T-helper 2 cell (primary cell): ENCODE results near the gene OIP5.
"Not testable (repeated sequence)": the region's sequence is repeated elsewhere in the genome, so short reads cannot be mapped to it uniquely, and the experiment has no call there.

Experiments
- DNase-seq, 5 experiments: peaks; one replicate each; pipeline versions ENCODE4 v3.0.0 to v3.0.0-alpha.2; 2012 to 2022
- total RNA-seq, 2 donors: gene quantifications; one replicate each; lab custom pipeline; 2026; lab: John Stamatoyannopoulos, UW

Gene OIP5
- total RNA-seq = 0 to 1.1 reads per million in 2 donors

- DNase-seq = peak; percentile 91 to 100 (median 97)
These were observed at the start of gene OIP5, which contains the start of gene NUSAP1 for GRCh38 chr15:41332194-41333025. OIP5 (minus strand) TSS chr15:41332591; CDS start chr15:41332561, 30 bp downstream. NUSAP1 (plus strand) TSS chr15:41332881; CDS start chr15:41332958, 77 bp downstream.

- DNase-seq = no peak
These were observed 45.6 kb upstream of the OIP5 start for GRCh38 chr15:41377978-41378377.

GRCh38 chr15:41367418-41367817 is 35.0 kb upstream of the OIP5 start:
- DNase-seq = no peak

GRCh38 chr15:41354371-41354770 is 22.0 kb upstream of the OIP5 start:
- no peak for DNase-seq

GRCh38 chr15:41350057-41350717 is 17.8 kb upstream of the OIP5 start:
- no peak for DNase-seq

- no peak for DNase-seq
These were observed 14.8 kb upstream of the OIP5 start for GRCh38 chr15:41347236-41347635.

- no peak for DNase-seq
These were observed 9.1 kb upstream of the OIP5 start for GRCh38 chr15:41341519-41341918.

GRCh38 chr15:41340189-41340695 is 7.9 kb upstream of the OIP5 start:
- no peak for DNase-seq

GRCh38 chr15:41337631-41338522 is 5.5 kb upstream of the OIP5 start:
- DNase-seq = no peak

GRCh38 chr15:41337047-41337446 is 4.7 kb upstream of the OIP5 start:
- DNase-seq = no peak

- peak in 1 of 5 experiments; percentile 76 for DNase-seq
These were observed 4.2 kb upstream of the OIP5 start for GRCh38 chr15:41336549-41336948.

GRCh38 chr15:41334293-41335120 is 2.1 kb upstream of the OIP5 start:
- peak in 1 of 5 experiments; percentile 16 for DNase-seq

GRCh38 chr15:41333026-41333562 is 703 bp upstream of the OIP5 start:
- DNase-seq = peak in 1 of 5 experiments; percentile 75

- peak in 1 of 5 experiments; percentile 18 for DNase-seq
These were observed 578 bp downstream of the OIP5 start for GRCh38 chr15:41331833-41332193.

GRCh38 chr15:41331281-41331680 is 1.1 kb downstream of the OIP5 start:
- no peak for DNase-seq

- DNase-seq = peak in 1 of 5 experiments; percentile 57
These were observed 8.8 kb downstream of the OIP5 start for GRCh38 chr15:41323611-41324010.

GRCh38 chr15:41320805-41321330 is 11.5 kb downstream of the OIP5 start:
- DNase-seq = not testable (repeated sequence)

- peak in 1 of 5 experiments; percentile 39 for DNase-seq
These were observed 23.0 kb downstream of the OIP5 start for GRCh38 chr15:41309226-41309905.

- no peak for DNase-seq
These were observed 24.7 kb downstream of the OIP5 start for GRCh38 chr15:41307679-41308078.

- no peak for DNase-seq
These were observed 28.1 kb downstream of the OIP5 start for GRCh38 chr15:41304149-41304770.
